ENCODE data around the gene RAPGEF5.

RAPGEF5 gene

GRCh38 chr7:22251281-22251680, 105.7 kb downstream of the RAPGEF5 start:
- H3K4me1 ChIP-seq (ENCODE audit: insufficient read depth, poor library complexity, severe bottlenecking), result no peaks in the 10 kb centered on the region
- no peak overlapping the region for H3K4me3 ChIP-seq (ENCODE audit: severe bottlenecking)
- TF ChIP-seq CTCF (IDR thresholded peaks at IDR 0.05; ENCODE audit: poor library complexity, severe bottlenecking), result no peak
- ATAC-seq (ENCODE audit: low read depth) (no peak), DNase-seq (ENCODE audit: low spot score) (no peak)
- no peaks in the 10 kb centered on the region for H3K9me3 ChIP-seq (ENCODE audit: severe bottlenecking)
- no peaks in the 10 kb centered on the region for H3K27me3 ChIP-seq (ENCODE audit: insufficient read depth, poor library complexity, severe bottlenecking)
- no peak overlapping the region for H3K27ac ChIP-seq (ENCODE audit: poor library complexity, severe bottlenecking)
- H3K36me3 ChIP-seq (ENCODE audit: low read depth), result no peaks in the 10 kb centered on the region; the same call in 1 of the 2 replicates

DNA sequence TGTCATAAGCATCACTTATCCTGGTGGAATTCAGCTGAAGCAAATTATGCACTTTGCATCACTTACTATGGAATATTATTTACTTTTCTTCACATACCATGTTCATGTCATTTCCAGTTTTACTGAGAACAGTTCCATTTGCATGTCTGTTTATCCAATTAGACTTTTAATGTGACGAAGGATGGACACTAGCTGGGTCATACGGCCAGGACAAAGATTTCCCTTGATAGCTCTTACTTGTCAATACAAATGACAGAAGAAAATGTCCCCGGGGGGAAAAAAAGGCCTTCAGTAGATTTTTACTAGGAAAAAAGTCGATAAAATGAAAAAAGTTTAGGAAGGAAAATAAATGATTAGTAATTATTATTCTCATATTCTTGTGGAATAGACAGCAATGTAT, 106.6 kb downstream of the RAPGEF5 start:
- no peak for DNase-seq (ENCODE audit: low spot score)
- H3K4me3 ChIP-seq (ENCODE audit: severe bottlenecking), result no peak overlapping the region
- no peak overlapping the region for H3K27ac ChIP-seq (ENCODE audit: poor library complexity, severe bottlenecking)
- ATAC-seq (ENCODE audit: low read depth), result no peak
- H3K4me1 ChIP-seq (ENCODE audit: insufficient read depth, poor library complexity, severe bottlenecking), result no peaks in the 10 kb centered on the region
- TF ChIP-seq CTCF (IDR thresholded peaks at IDR 0.05; ENCODE audit: poor library complexity, severe bottlenecking), result no peak
- H3K36me3 ChIP-seq (ENCODE audit: low read depth), result no peaks in the 10 kb centered on the region; the same call in 1 of the 2 replicates
- H3K9me3 ChIP-seq (ENCODE audit: severe bottlenecking), result no peaks in the 10 kb centered on the region
- H3K27me3 ChIP-seq (ENCODE audit: insufficient read depth, poor library complexity, severe bottlenecking), result no peaks in the 10 kb centered on the region

DNA sequence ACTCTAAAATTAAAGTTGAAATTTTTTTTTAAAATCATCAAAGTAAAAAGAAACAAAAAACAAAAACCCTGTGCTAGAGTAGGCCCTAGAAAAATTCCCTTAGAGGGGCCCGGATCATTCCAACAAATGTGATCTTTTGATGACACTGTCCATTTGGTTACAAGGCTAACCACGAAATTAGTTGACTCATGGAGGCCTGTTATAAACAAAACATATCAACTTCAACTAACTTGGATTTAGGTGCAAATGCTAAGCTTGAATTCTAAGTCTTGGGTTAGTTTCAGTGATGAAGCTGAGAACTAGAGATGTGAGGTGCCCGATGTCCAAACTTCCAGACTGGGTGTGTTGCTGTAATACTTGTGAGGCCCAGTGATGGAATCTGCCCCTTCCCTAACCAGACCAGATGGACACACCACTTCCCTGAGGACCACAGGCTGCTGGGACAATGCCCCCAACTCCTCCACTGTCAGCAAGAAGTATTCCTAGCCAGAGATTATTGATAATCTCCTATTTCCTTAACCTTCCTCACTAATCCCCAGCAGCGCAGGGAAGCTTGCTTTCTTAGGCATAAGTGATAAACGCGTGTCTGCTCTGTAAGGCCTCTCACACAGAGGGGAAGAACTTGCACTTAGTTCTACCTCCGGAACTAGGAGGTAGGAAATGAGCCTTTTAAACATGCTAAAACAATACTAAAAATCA, 108.7 kb downstream of the RAPGEF5 start:
- no peaks in the 10 kb centered on the region; the same call in 1 of the 2 replicates for H3K36me3 ChIP-seq (ENCODE audit: low read depth)
- no peaks in the 10 kb centered on the region for H3K27me3 ChIP-seq (ENCODE audit: insufficient read depth, poor library complexity, severe bottlenecking)
- DNase-seq (ENCODE audit: low spot score) (no peak), ATAC-seq (ENCODE audit: low read depth) (no peak)
- no peak for TF ChIP-seq CTCF (IDR thresholded peaks at IDR 0.05; ENCODE audit: poor library complexity, severe bottlenecking)
- no peak overlapping the region for H3K4me3 ChIP-seq (ENCODE audit: severe bottlenecking)
- no peaks in the 10 kb centered on the region for H3K4me1 ChIP-seq (ENCODE audit: insufficient read depth, poor library complexity, severe bottlenecking)
- H3K27ac ChIP-seq (ENCODE audit: poor library complexity, severe bottlenecking), result no peak overlapping the region
- H3K9me3 ChIP-seq (ENCODE audit: severe bottlenecking), result no peaks in the 10 kb centered on the region

DNA sequence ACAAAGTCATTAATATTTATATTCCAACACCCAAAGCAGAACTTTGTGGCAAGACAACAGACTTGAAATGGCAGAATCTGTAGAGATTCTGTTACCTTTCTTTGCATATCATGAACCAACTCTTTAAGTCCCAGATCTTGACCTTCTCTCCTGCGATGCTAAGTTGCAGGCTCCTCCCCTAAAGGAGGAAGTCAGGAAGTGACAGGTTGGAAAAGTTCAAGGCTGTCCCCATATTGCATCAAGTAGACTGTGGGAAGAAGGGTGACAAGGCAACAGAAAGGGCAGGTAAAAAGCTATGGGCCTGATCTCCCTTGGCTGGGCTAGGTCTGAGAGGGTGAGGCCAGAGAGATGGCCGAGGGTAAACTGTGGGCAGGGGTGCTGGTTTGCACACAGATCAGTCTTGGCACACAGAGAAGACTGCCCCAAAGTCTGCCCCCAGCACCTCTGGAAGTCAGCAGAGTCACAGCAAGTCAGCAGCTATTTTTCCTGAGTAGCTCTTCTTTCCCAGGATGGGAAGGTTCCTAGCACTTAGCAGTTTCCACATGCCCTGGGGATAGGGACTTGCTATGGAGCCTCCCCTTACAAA, 115.1 kb downstream of the RAPGEF5 start:
- no peak for DNase-seq (ENCODE audit: low spot score)
- TF ChIP-seq CTCF (IDR thresholded peaks at IDR 0.05; ENCODE audit: poor library complexity, severe bottlenecking), result no peak
- H3K4me3 ChIP-seq (ENCODE audit: severe bottlenecking), result no peak overlapping the region
- no peak overlapping the region for H3K27ac ChIP-seq (ENCODE audit: poor library complexity, severe bottlenecking)
- H3K4me1 ChIP-seq (ENCODE audit: insufficient read depth, poor library complexity, severe bottlenecking), result no peaks in the 10 kb centered on the region
- ATAC-seq (ENCODE audit: low read depth), result no peak
- H3K36me3 ChIP-seq (ENCODE audit: low read depth), result no peaks in the 10 kb centered on the region; the same call in 1 of the 2 replicates
- H3K9me3 ChIP-seq (ENCODE audit: severe bottlenecking), result no peaks in the 10 kb centered on the region
- no peaks in the 10 kb centered on the region for H3K27me3 ChIP-seq (ENCODE audit: insufficient read depth, poor library complexity, severe bottlenecking)

All from RWPE2 (cell line).